GM12878 (cell line): ENCODE results near the gene NDUFV3. TPM values are rescaled to one million over a fixed set of nuclear protein-coding genes. Genes with fewer than 3 reads are reported as not detected.

Experiments used
- ATF2 ChIP-seq: IDR thresholded peaks from 2 replicates; pipeline ENCODE4 v1.6.1; 2012; ENCODE audit warnings: low read length, inconsistent platforms
- BCL11A ChIP-seq: IDR thresholded peaks from 2 replicates; pipeline ENCODE4 v1.6.1; 2011; ENCODE audit warnings: low read depth, low read length
- BRCA1 ChIP-seq: IDR thresholded peaks from 2 replicates; pipeline ENCODE4 v1.6.1; 2011; ENCODE audit warnings: low read depth, low read length, improper control_type of control experiment
- CREM ChIP-seq: IDR thresholded peaks from 2 replicates; pipeline ENCODE4 v1.6.1; 2014; ENCODE audit warnings: antibody characterized with exemption, low read depth
- E4F1 ChIP-seq: fragments of 450-650 bp; IDR thresholded peaks from 2 replicates; pipeline ENCODE4 v1.6.1; 2018; ENCODE audit warnings: borderline replicate concordance, mild to moderate bottlenecking; ENCODE audit not compliant: partially characterized antibody
- EED ChIP-seq: sonication (generic); IDR thresholded peaks from 2 replicates; pipeline ENCODE4 v1.6.1; 2016; ENCODE audit warnings: antibody characterized with exemption, low read depth
- EP300 ChIP-seq, 2 experiments: fragments of 150-350 bp in 1 of 2; IDR thresholded peaks; 2 replicates each; pipeline ENCODE4 v1.6.1; 2011 to 2012; ENCODE audit warnings: low read depth in 2 of 2, low read length in 2 of 2, borderline replicate concordance in 1 of 2, improper control_type of control experiment in 1 of 2, inconsistent platforms in 1 of 2; ENCODE audit not compliant: control insufficient read depth in 1 of 2
- FOS ChIP-seq: IDR thresholded peaks from 3 replicates; pipeline ENCODE4 v1.6.1; 2011; ENCODE audit warnings: borderline replicate concordance; ENCODE audit not compliant: insufficient read length; ENCODE audit errors: extremely low read depth
- GABPA ChIP-seq: IDR thresholded peaks from 2 replicates; pipeline ENCODE4 v1.6.1; 2014; ENCODE audit warnings: antibody characterized with exemption, low read depth, mild to moderate bottlenecking, inconsistent platforms
- JUND ChIP-seq: IDR thresholded peaks from 2 replicates; pipeline ENCODE4 v1.6.1; 2012; ENCODE audit warnings: low read depth, mild to moderate bottlenecking, low read length, improper control_type of control experiment, moderate library complexity
- MYB ChIP-seq: fragments of 150-350 bp; IDR thresholded peaks from 2 replicates; pipeline ENCODE4 v1.6.1; 2014; ENCODE audit warnings: mild to moderate bottlenecking, low read depth, low read length, borderline replicate concordance
- NFYA ChIP-seq: IDR thresholded peaks from 2 replicates; pipeline ENCODE4 v1.6.1; 2011; ENCODE audit warnings: low read depth, mild to moderate bottlenecking, low read length, improper control_type of control experiment, borderline replicate concordance
- NR2C2 ChIP-seq: IDR thresholded peaks from 2 replicates; pipeline ENCODE4 v1.6.1; 2011; ENCODE audit warnings: borderline replicate concordance, low read depth; ENCODE audit not compliant: control insufficient read depth, insufficient read length
- POLR2A ChIP-seq: IDR thresholded peaks from 2 replicates; pipeline ENCODE4 v1.6.1; 2011; ENCODE audit warnings: low read depth, mild to moderate bottlenecking, low read length
- RAD21 ChIP-seq: IDR thresholded peaks from 2 replicates; pipeline ENCODE4 v1.6.1; 2011; ENCODE audit warnings: mild to moderate bottlenecking, low read depth, low read length, moderate library complexity; ENCODE audit not compliant: insufficient read depth
- RFX5 ChIP-seq: IDR thresholded peaks from 2 replicates; pipeline ENCODE4 v1.6.1; 2011; ENCODE audit warnings: low read depth, low read length, improper control_type of control experiment
- SMARCA5 ChIP-seq: fragments of 450-650 bp; IDR thresholded peaks from 2 replicates; pipeline ENCODE4 v1.6.1; 2017; ENCODE audit warnings: mild to moderate bottlenecking
- SPI1 ChIP-seq: IDR thresholded peaks from 2 replicates; pipeline ENCODE4 v1.6.1; 2011; ENCODE audit warnings: low read depth, mild to moderate bottlenecking, low read length, moderate library complexity, borderline replicate concordance; ENCODE audit not compliant: insufficient read depth
- SUPT20H ChIP-seq: IDR thresholded peaks from 2 replicates; pipeline ENCODE4 v1.6.1; 2011; ENCODE audit warnings: low read depth, mild to moderate bottlenecking, low read length, moderate library complexity, borderline replicate concordance; ENCODE audit not compliant: control insufficient read depth
- ZBTB33 ChIP-seq: fragments of 450-650 bp; IDR thresholded peaks from 2 replicates; pipeline ENCODE4 v1.6.1; 2017; ENCODE audit warnings: mild to moderate bottlenecking
- polyA plus RNA-seq, 11 experiments: library from polyadenylated mRNA; depleted of rRNA in 4 of 11; unstranded in 6 of 11; stranded (reverse) in 5 of 11; fragments of >200 nt; fragmentation: Nextera tagmentation in 4 of 11; fragmentation: Illumina TruSeq in 1 of 11; extraction: Ambion mirVana in 4 of 11; extraction: Trizol in 1 of 11; gene quantifications; 1 replicate in 1 of 11; 2 replicates in 10 of 11; pipeline versions ENCODE4 v1.2.1 to v1.2.3, GENCODE V29; 2011 to 2016; ENCODE audit warnings: inconsistent platforms in 2 of 11, missing spikeins in 2 of 11, low read depth in 1 of 11
- total RNA-seq, 4 experiments: library from RNA; depleted of rRNA in 3 of 4; stranded (reverse); fragments of >200 nt in 3 of 4; fragmentation: Illumina TruSeq in 1 of 4; extraction: Trizol in 1 of 4; gene quantifications; 2 replicates each; pipeline versions ENCODE4 v1.2.1 to v1.2.3, GENCODE V29; 2013 to 2021
- TF ChIP-seq, protein P1 (sequence below): IDR thresholded peaks from 2 replicates; pipeline ENCODE4 v1.6.1; 2012; ENCODE audit warnings: low read depth, low read length, improper control_type of control experiment
- TF ChIP-seq, protein P2 (sequence below): fragments of 450-650 bp; IDR thresholded peaks from 2 replicates; pipeline ENCODE4 v1.6.1; 2016; ENCODE audit warnings: mild to moderate bottlenecking

Gene NDUFV3
- total and polyA plus RNA-seq, 10 of the 15 experiments (the other 5 are each of a cell fraction or from before 2014, with no cell fraction given) = 7.0 to 44.7 (median 29.9) TPM

DNA sequence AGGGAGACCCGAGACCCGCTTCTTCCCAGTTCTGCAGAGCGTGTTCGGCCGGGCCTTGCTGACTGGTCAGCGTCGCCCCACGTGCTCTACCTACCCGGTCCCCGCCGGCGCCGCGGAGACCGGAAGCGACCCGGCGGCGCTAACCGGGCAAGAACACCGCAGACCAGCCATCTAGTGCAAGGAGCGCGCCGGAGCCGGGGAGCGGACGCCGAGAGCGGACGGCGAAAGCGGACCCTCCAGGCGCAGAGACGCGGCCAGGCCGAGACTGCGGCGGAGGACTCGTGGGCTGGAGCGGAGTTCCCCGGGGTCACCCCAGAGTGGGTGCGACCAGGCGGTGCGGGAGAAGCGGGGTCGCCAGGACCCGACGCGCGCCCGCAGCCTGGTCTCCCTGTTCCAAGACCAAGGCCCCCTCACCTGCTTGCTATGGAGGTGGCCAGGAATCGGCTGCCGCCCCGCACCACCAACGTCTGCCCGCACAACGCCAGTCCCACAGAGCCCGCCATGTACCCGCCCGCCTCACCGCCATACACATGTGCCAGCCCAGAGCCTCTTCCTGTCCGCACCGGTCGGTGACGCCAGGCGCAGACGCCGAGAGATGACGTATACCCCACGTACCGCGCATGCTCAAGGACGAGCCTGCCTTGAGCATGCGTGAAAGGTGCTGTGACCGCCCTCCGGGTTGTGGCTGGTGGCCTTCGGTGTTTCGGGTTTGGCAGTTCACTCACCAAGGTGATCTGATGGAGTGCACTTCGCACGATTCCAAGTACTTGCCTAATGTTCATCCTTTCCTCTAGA lies 13.9 kb upstream of the NDUFV3 start, which contains the start of gene WDR4 (continued):
- TF ChIP-seq GABPA (peak; percentile 48; the same call in 1 of the 2 replicates), SUPT20H (no peak), FOS (no peak), ATF2 (no peak), CREM (peak; percentile 100), ZBTB33 (no peak), SPI1 (no peak), MYB (peak; percentile 69; the same call in 1 of the 2 replicates), EP300 (IDR thresholded peaks at IDR 0.05; ENCODE audit: borderline replicate concordance in 1 of 2, control insufficient read depth in 1 of 2, low read depth in 2 of 2, low read length in 2 of 2) (peak in 1 of 2 experiments; percentile 28; a peak in 1 of 4 replicates), RAD21 (no peak), EED (no peak), NFYA (no peak), POLR2A (peak; percentile 96), NR2C2 (no peak), RFX5 (no peak), SMARCA5 (no peak; the same call in 1 of the 2 replicates), BCL11A (no peak), JUND (peak; percentile 87; the same call in 1 of the 2 replicates), E4F1 (no peak), BRCA1 (no peak)
- TF ChIP-seq, protein P1, sequence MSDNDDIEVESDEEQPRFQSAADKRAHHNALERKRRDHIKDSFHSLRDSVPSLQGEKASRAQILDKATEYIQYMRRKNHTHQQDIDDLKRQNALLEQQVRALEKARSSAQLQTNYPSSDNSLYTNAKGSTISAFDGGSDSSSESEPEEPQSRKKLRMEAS = peak; percentile 99
- TF ChIP-seq, protein P2, sequence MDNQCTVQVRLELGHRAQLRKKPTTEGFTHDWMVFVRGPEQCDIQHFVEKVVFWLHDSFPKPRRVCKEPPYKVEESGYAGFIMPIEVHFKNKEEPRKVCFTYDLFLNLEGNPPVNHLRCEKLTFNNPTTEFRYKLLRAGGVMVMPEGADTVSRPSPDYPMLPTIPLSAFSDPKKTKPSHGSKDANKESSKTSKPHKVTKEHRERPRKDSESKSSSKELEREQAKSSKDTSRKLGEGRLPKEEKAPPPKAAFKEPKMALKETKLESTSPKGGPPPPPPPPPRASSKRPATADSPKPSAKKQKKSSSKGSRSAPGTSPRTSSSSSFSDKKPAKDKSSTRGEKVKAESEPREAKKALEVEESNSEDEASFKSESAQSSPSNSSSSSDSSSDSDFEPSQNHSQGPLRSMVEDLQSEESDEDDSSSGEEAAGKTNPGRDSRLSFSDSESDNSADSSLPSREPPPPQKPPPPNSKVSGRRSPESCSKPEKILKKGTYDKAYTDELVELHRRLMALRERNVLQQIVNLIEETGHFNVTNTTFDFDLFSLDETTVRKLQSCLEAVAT = 0 out of 2 replicates have a peak, but pooled peaks have one; percentile 66
